ENCODE results near the gene LRRC61.
"Not testable (repeated sequence)": the region's sequence is repeated elsewhere in the genome, so short reads cannot be mapped to it uniquely, and the experiment has no call there.

LRRC61 gene

GRCh38 chr7:150385884-150386283 lies 62.7 kb downstream of the LRRC61 start:
- not testable (repeated sequence) for DNase-seq
